B cell (primary cell): ENCODE data around the gene RPS5. TPM values are rescaled to one million over a fixed set of nuclear protein-coding genes. Genes with fewer than 3 reads are reported as not detected.

ENCODE experiments used
- ATAC-seq: fragments of 200-7000 bp; cut with Tn5 transposase; one replicate; pipeline ENCODE4 v1.10.0; 2021; ENCODE audit warnings: low read depth, mild to moderate bottlenecking, moderate number of reproducible peaks, moderate library complexity
- CTCF ChIA-PET: fragments of 350-600 bp; sonication (Branson Sonifier 250); formaldehyde crosslinking; loops from one replicate; lab custom pipeline; 2021; ENCODE audit warnings: antibody characterized with exemption, inconsistent platforms; lab: Charles Lee
- POLR2A ChIA-PET: fragments of 350-600 bp; sonication (Branson Sonifier 250); formaldehyde crosslinking; loops from one replicate; lab custom pipeline; 2021; ENCODE audit warnings: antibody characterized with exemption; lab: Charles Lee
- DNase-seq: peaks from one replicate; pipeline ENCODE4 v3.0.0; 2013
- H2AFZ ChIP-seq: 2 replicates; pipeline ENCODE4 v1.6.1; 2012; ENCODE audit warnings: mild to moderate bottlenecking, low read depth, low read length; ENCODE audit not compliant: insufficient read depth, poor library complexity, severe bottlenecking
- H3K27ac ChIP-seq, 2 donors: 1 replicate in 1 of 2; 2 replicates in 1 of 2; pipeline ENCODE4 v1.5.1; 2012 to 2013; ENCODE audit warnings: low read length in 2 of 2, mild to moderate bottlenecking in 2 of 2, moderate library complexity in 1 of 2
- H3K27me3 ChIP-seq, 4 experiments: fragments of 200-600 bp in 1 of 4; sonication (generic) in 1 of 4; replicated peaks in 1 of 4; 1 replicate in 2 of 4; 2 replicates in 2 of 4; pipeline versions ENCODE4 v1.6.1 to v1.7.0; 2013 to 2016; ENCODE audit warnings: low read length in 3 of 4, mild to moderate bottlenecking in 2 of 4, mixed read lengths in 1 of 4, moderate library complexity in 1 of 4; ENCODE audit not compliant: insufficient read depth in 4 of 4, control insufficient read depth in 3 of 4; ENCODE audit errors: control extremely low read depth in 1 of 4
- H3K36me3 ChIP-seq, 2 experiments: replicated peaks in 1 of 2; 1 replicate in 1 of 2; 2 replicates in 1 of 2; pipeline versions ENCODE4 v1.6.1 to v1.7.1; 2013; ENCODE audit warnings: low read length in 1 of 2; ENCODE audit not compliant: insufficient read depth in 2 of 2, control insufficient read depth in 1 of 2; ENCODE audit errors: control extremely low read depth in 1 of 2, extremely low read depth in 1 of 2
- H3K4me1 ChIP-seq, 2 donors: fragments of 200-600 bp in 1 of 2; sonication (generic) in 1 of 2; 1 replicate in 1 of 2; 2 replicates in 1 of 2; pipeline versions ENCODE4 v1.5.1 to v1.6.1; 2013 to 2017; ENCODE audit warnings: low read length in 2 of 2; ENCODE audit not compliant: control insufficient read depth in 2 of 2, insufficient read depth in 2 of 2
- H3K4me2 ChIP-seq: replicated peaks from 2 replicates; pipeline ENCODE3; 2012; ENCODE audit warnings: mild to moderate bottlenecking, low read depth, low read length; ENCODE audit not compliant: poor library complexity, severe bottlenecking
- H3K4me3 ChIP-seq, 5 experiments: fragments of 200-600 bp in 1 of 5; sonication (generic) in 1 of 5; 1 replicate in 3 of 5; 2 replicates in 2 of 5; pipeline versions ENCODE4 v1.5.1 to v1.7.0; 2011 to 2016; ENCODE audit warnings: low read length in 4 of 5, mild to moderate bottlenecking in 4 of 5, low read depth in 2 of 5, control low read depth in 1 of 5, moderate library complexity in 1 of 5; ENCODE audit not compliant: insufficient read depth in 1 of 5; ENCODE audit errors: control extremely low read depth in 1 of 5, extremely low read depth in 1 of 5
- H3K79me2 ChIP-seq: fragments of 200-600 bp; sonication (generic); one replicate; pipeline ENCODE4 v1.6.0; 2016; ENCODE audit warnings: low read length; ENCODE audit not compliant: control insufficient read depth, insufficient read depth
- H3K9ac ChIP-seq: fragments of 200-600 bp; sonication (generic); 2 replicates; pipeline ENCODE4 v1.6.1; 2017; ENCODE audit warnings: mild to moderate bottlenecking, low read length, moderate library complexity
- H3K9me3 ChIP-seq, 3 donors: one replicate each; pipeline versions ENCODE4 v1.6.1 to v1.7.1; 2013; ENCODE audit warnings: low read length in 2 of 3; ENCODE audit not compliant: control insufficient read depth in 2 of 3, insufficient read depth in 1 of 3; ENCODE audit errors: control extremely low read depth in 1 of 3
- H4K20me1 ChIP-seq: 2 replicates; pipeline ENCODE4 v1.6.0; 2012; ENCODE audit warnings: mild to moderate bottlenecking, low read length; ENCODE audit not compliant: insufficient read depth, control insufficient read depth, poor library complexity, severe bottlenecking
- H3K27ac Mint-ChIP-seq: one replicate; pipeline ENCODE4 v1.8.0; 2021; ENCODE audit warnings: mixed read lengths
- H3K27me3 Mint-ChIP-seq: one replicate; pipeline ENCODE4 v1.8.0; 2021; ENCODE audit warnings: mixed read lengths
- H3K4me1 Mint-ChIP-seq: one replicate; pipeline ENCODE4 v1.8.0; 2021; ENCODE audit warnings: mixed read lengths
- H3K4me3 Mint-ChIP-seq: one replicate; pipeline ENCODE4 v1.8.0; 2021; ENCODE audit warnings: mixed read lengths
- H3K9me3 Mint-ChIP-seq: one replicate; pipeline ENCODE4 v1.8.0; 2022; ENCODE audit warnings: mixed read lengths; ENCODE audit not compliant: insufficient read depth
- CTCF ChIP-seq: fragments of 200-600 bp; IDR thresholded peaks from one replicate; pipeline ENCODE4 v1.8.0; 2022; ENCODE audit warnings: antibody characterized with exemption, mild to moderate bottlenecking
- EZH2 ChIP-seq: IDR thresholded peaks from 2 replicates; pipeline ENCODE4 v1.6.1; 2012; ENCODE audit warnings: borderline replicate concordance, low read depth, mild to moderate bottlenecking, moderate library complexity, low read length; ENCODE audit not compliant: insufficient read depth, poor library complexity, severe bottlenecking
- WGBS: methylation state at CpG from one replicate; pipeline ENCODE4 v1.1.5; 2013; ENCODE audit warnings: missing lambda C conversion rate; ENCODE audit not compliant: insufficient coverage; 5-methylcytosine and 5-hydroxymethylcytosine counted together
- intact Hi-C: fragments of 100-400 bp; cut with micrococcal nuclease; formaldehyde crosslinking; loops from one replicate; pipeline ENCODE4 v1.10.0; 2022
- polyA plus RNA-seq: library from polyadenylated mRNA; depleted of rRNA; stranded (reverse); fragments of >200 nt; gene quantifications from 2 replicates; pipeline ENCODE4 v1.2.3, GENCODE V29; 2012
- total RNA-seq, 2 donors: library from RNA; stranded (reverse); fragments of 120-200 nt in 1 of 2; gene quantifications; 1 replicate in 1 of 2; 2 replicates in 1 of 2; pipeline versions ENCODE4 v1.2.3 to v1.2.4, GENCODE V29; 2013 to 2022

RPS5 gene
- total and polyA plus RNA-seq, 2 donors (not counting 1 experiment from before 2014, with no cell fraction given), result 1,311 to 4,330 TPM

GRCh38 chr19:58356766-58357480 lies 30.1 kb upstream of the RPS5 start:
- Mint-ChIP-seq H3K27ac (no peak overlapping the region), H3K4me3 (peak overlapping the region; percentile 57), H3K9me3 (no peaks in the 10 kb centered on the region), H3K4me1 (peaks cover 19% of the 10 kb centered on the region), H3K27me3 (peaks cover 3% of the 10 kb centered on the region)
- intact Hi-C loops, result no loop called here
- H4K20me1 ChIP-seq, result no peaks in the 10 kb centered on the region
- peak overlapping the region; percentile 54 for H2AFZ ChIP-seq
- ChIA-PET POLR2A (interaction anchor here (1.4 kb wide), 1 partner anchor 10 kb away, joined by 7 read pairs; no protein-coding TSS in a partner anchor), CTCF (interaction anchor here (0.6 kb wide), 1 partner anchor 499 kb away, joined by 4 read pairs; no protein-coding TSS in a partner anchor)
- H3K27me3 ChIP-seq, result peaks cover 0 to 19% (median 6%) of the 10 kb centered on the region in 4 experiments
- H3K79me2 ChIP-seq, result no peaks in the 10 kb centered on the region
- no peaks in the 10 kb centered on the region for H3K36me3 ChIP-seq
- H3K4me2 ChIP-seq, result peak overlapping the region; percentile 79
- DNase-seq (no peak), ATAC-seq (no peak)
- no peak for TF ChIP-seq CTCF
- no peak for TF ChIP-seq EZH2
- no peak overlapping the region for H3K27ac ChIP-seq
- H3K4me3 ChIP-seq, result peak overlapping the region in 4 of 5 experiments; percentile 32 to 43 (median 39)
- H3K9me3 ChIP-seq, result peaks cover 0 to 14% (median 0%) of the 10 kb centered on the region in 3 donors
- peak overlapping the region; percentile 39 for H3K9ac ChIP-seq
- peaks cover 17 to 27% of the 10 kb centered on the region in 2 donors for H3K4me1 ChIP-seq
- WGBS, result 48% methylated on average over 75 of the region's 75 CpGs
